HepG2 (cell line): Measurements from ENCODE around the gene SVBP. TPM values are rescaled to one million over a fixed set of nuclear protein-coding genes. Genes with fewer than 3 reads are reported as not detected.

ENCODE experiments used
- ATAC-seq: fragments of 200-7000 bp; cut with Tn5 transposase; 3 replicates; pipeline ENCODE4 v1.9.1; 2020; ENCODE audit warnings: mild to moderate bottlenecking, moderate library complexity
- BruUV-seq: library from RNA; stranded (reverse); fragments of 400-500 nt; replicated peaks from 2 replicates; lab custom pipeline; 2021; lab: Mats Ljungman, UMichigan
- CTCF ChIA-PET: fragments of 300-600 bp; formaldehyde crosslinking; extraction: SDS; loops from one replicate; lab custom pipeline; 2021; ENCODE audit warnings: low total read pairs, inconsistent platforms, low intra/inter-chr PET ratio; lab: Yijun Ruan, JAX
- POLR2A ChIA-PET: fragments of 350-600 bp; sonication (Branson Sonifier 250); formaldehyde crosslinking; loops from one replicate; lab custom pipeline; 2020; ENCODE audit warnings: antibody characterized with exemption, inconsistent platforms; lab: Yijun Ruan, JAX
- DNase-seq: peaks from one replicate; pipeline ENCODE4 v3.0.0-alpha.2; 2015; ENCODE audit warnings: low spot score
- FAIRE-seq: peaks from 3 replicates; lab custom pipeline; 2011; peaks lifted over from hg19 to GRCh38; lab: Jason Lieb, UNC
- H2AFZ ChIP-seq: one replicate; pipeline ENCODE4 v1.6.1; 2011; ENCODE audit warnings: low read length, inconsistent platforms
- H3K27ac ChIP-seq: fragments of 300-600 bp; 3 replicates; pipeline ENCODE4 v1.8.0; 2011; ENCODE audit warnings: mixed run types, mild to moderate bottlenecking, mixed read lengths, low read length, inconsistent platforms; ENCODE audit not compliant: insufficient read depth; ENCODE audit errors: extremely low read length
- H3K27me3 ChIP-seq, 2 experiments: fragments of 200-600 bp in 1 of 2; 2 replicates in 1 of 2; 3 replicates in 1 of 2; pipeline versions ENCODE4 v1.6.0 to v1.8.0; 2011; ENCODE audit warnings: low read length in 2 of 2, mild to moderate bottlenecking in 2 of 2, moderate library complexity in 2 of 2, inconsistent platforms in 1 of 2; ENCODE audit not compliant: insufficient read depth in 2 of 2, control insufficient read depth in 1 of 2
- H3K36me3 ChIP-seq, 2 experiments: fragments of 200-600 bp in 1 of 2; replicated peaks in 1 of 2; 2 replicates in 1 of 2; 3 replicates in 1 of 2; pipeline versions ENCODE4 v1.5.1 to v1.8.0; 2011; ENCODE audit warnings: low read length in 2 of 2, inconsistent platforms in 1 of 2; ENCODE audit not compliant: insufficient read depth in 2 of 2, control insufficient read depth in 1 of 2
- H3K4me1 ChIP-seq: 2 replicates; pipeline ENCODE4 v1.5.1; 2012; ENCODE audit warnings: low read length, inconsistent platforms; ENCODE audit not compliant: insufficient read depth
- H3K4me2 ChIP-seq: 2 replicates; pipeline ENCODE4 v1.6.0; 2011; ENCODE audit warnings: low read depth, low read length, inconsistent platforms
- H3K4me3 ChIP-seq, 3 experiments: fragments of 200-600 bp in 1 of 3; sonication (generic), shearing (Covaris generic) in 1 of 3; replicated peaks in 1 of 3; 2 replicates each; pipeline ENCODE4 v1.5.1; 2011 to 2016; ENCODE audit warnings: low read length in 3 of 3, inconsistent platforms in 2 of 3, low read depth in 2 of 3, mild to moderate bottlenecking in 2 of 3, control low read depth in 1 of 3, mixed read lengths in 1 of 3; ENCODE audit not compliant: insufficient read depth in 1 of 3
- H3K79me2 ChIP-seq: one replicate; pipeline ENCODE4 v1.6.1; 2011; ENCODE audit warnings: low read length, inconsistent platforms; ENCODE audit not compliant: insufficient read depth
- H3K9ac ChIP-seq: 2 replicates; pipeline ENCODE4 v1.6.0; 2011; ENCODE audit warnings: mild to moderate bottlenecking, low read depth, low read length, inconsistent platforms; ENCODE audit not compliant: insufficient read depth
- H3K9me3 ChIP-seq: 2 replicates; pipeline ENCODE4 v1.5.1; 2012; ENCODE audit warnings: mild to moderate bottlenecking, low read length
- H4K20me1 ChIP-seq: 2 replicates; pipeline ENCODE4 v1.6.0; 2011; ENCODE audit warnings: inconsistent platforms, mild to moderate bottlenecking, low read length, moderate library complexity; ENCODE audit not compliant: insufficient read depth
- AGO1 ChIP-seq: fragments of 200-400 bp; formaldehyde crosslinking; IDR thresholded peaks from 2 replicates; pipeline ENCODE4 v1.6.1; 2017; ENCODE audit warnings: mild to moderate bottlenecking, low read depth, low read length, moderate library complexity; ENCODE audit not compliant: poor library complexity, severe bottlenecking
- HNRNPH1 ChIP-seq: fragments of 200-400 bp; formaldehyde crosslinking; optimal IDR thresholded peaks from 2 replicates; pipeline ENCODE3; 2017; ENCODE audit warnings: mild to moderate bottlenecking, low read depth, low read length
- KLF9 ChIP-seq: IDR thresholded peaks from 2 replicates; pipeline ENCODE4 v1.6.1; 2016; ENCODE audit warnings: low read depth
- RFXAP ChIP-seq: sonication (generic); formaldehyde crosslinking; IDR thresholded peaks from 2 replicates; pipeline ENCODE4 v1.4.0; 2020; ENCODE audit warnings: missing genetic modification reagents, borderline replicate concordance
- ZFP36L2 ChIP-seq: sonication (generic); formaldehyde crosslinking; IDR thresholded peaks from 2 replicates; pipeline ENCODE4 v1.4.0; 2020; ENCODE audit warnings: missing genetic modification reagents
- ZNF121 ChIP-seq: sonication (generic); formaldehyde crosslinking; IDR thresholded peaks from 2 replicates; pipeline ENCODE4 v1.5.0; 2020; ENCODE audit warnings: mild to moderate bottlenecking, missing genetic modification reagents
- ZNF451 ChIP-seq: sonication (generic); formaldehyde crosslinking; IDR thresholded peaks from 2 replicates; pipeline ENCODE4 v1.5.0; 2020; ENCODE audit warnings: mild to moderate bottlenecking, missing genetic modification reagents
- ZNF616 ChIP-seq: sonication (generic); formaldehyde crosslinking; IDR thresholded peaks from 2 replicates; pipeline ENCODE4 v1.5.0; 2020; ENCODE audit warnings: low read depth, mild to moderate bottlenecking, missing genetic modification reagents
- WGBS: methylation state at CpG from one replicate; pipeline ENCODE4 v1.1.6; 2017; ENCODE audit warnings: low lambda C conversion rate; 5-methylcytosine and 5-hydroxymethylcytosine counted together
- in situ Hi-C: cut with HindIII; loops from 2 replicates; pipeline ENCODE4 v1.10.0; 2017; ENCODE audit warnings: low pct_unique_long_range_greater_than_20kb; ENCODE audit not compliant: extremely low pct_ligation_motif_present
- intact Hi-C: fragments of 100-400 bp; cut with micrococcal nuclease; formaldehyde crosslinking; loops from one replicate; pipeline ENCODE4 v1.10.0; 2022; ENCODE audit not compliant: unreplicated experiment
- polyA plus RNA-seq, 8 experiments: library from polyadenylated mRNA; depleted of rRNA in 3 of 8; stranded (reverse) in 7 of 8; unstranded in 1 of 8; fragments of >200 nt; fragmentation: Illumina TruSeq in 4 of 8; extraction: Trizol in 4 of 8; gene quantifications; 2 replicates each; pipeline versions ENCODE4 v1.2.1 to v1.2.3, GENCODE V29; 2011 to 2016; ENCODE audit warnings: low read depth in 4 of 8, missing spikeins in 1 of 8, mixed read lengths in 1 of 8; ENCODE audit not compliant: insufficient read depth in 1 of 8
- total RNA-seq, 5 experiments: library from RNA; depleted of rRNA; stranded (reverse); fragments of >200 nt; fragmentation: Illumina TruSeq; extraction: Trizol; gene quantifications; 2 replicates each; pipeline ENCODE4 v1.2.3, GENCODE V29; 2016; ENCODE audit warnings: low read depth in 1 of 5
- TF ChIP-seq, protein P1 (sequence below): sonication (generic); formaldehyde crosslinking; IDR thresholded peaks from 2 replicates; pipeline ENCODE4 v1.4.0; 2020; ENCODE audit warnings: mild to moderate bottlenecking, missing genetic modification reagents, borderline replicate concordance
- TF ChIP-seq, protein P2 (sequence below): sonication (generic); formaldehyde crosslinking; conservative IDR thresholded peaks from 2 replicates; pipeline ENCODE4 v1.8.0; 2022; ENCODE audit warnings: mild to moderate bottlenecking, moderate library complexity, missing genetic modification reagents
- TF ChIP-seq, protein P3 (sequence below): sonication (generic); formaldehyde crosslinking; IDR thresholded peaks from 2 replicates; pipeline ENCODE4 v1.5.0; 2020; ENCODE audit warnings: missing genetic modification reagents

The SVBP gene
- total and polyA plus RNA-seq, 2 of the 13 experiments (the other 11 are each of a cell fraction or from before 2014, with no cell fraction given): 28.8 to 48.2 TPM

DNA sequence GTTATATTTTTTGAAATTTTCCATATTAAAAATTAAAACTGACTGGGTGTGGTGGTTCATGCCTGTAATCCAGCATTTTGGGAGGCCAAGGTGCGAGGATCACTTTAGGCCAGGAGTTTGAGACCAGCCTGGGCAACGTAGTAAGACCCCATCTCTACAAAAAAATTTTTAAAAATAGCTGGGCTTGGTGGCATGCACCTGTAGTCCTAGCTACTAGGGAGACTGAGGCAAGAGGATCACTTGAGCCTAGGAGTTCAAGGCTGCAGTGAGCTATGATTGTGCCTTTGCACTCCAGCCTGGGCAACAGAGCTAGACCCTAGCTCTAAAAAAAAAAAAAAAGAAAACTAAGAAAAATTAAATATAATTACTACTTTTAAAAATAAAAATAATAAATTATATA, 4.5 kb upstream of the SVBP start:
- CTCF ChIA-PET: no interaction called here
- 95% methylated on average over 2 of the region's 2 CpGs for WGBS

DNA sequence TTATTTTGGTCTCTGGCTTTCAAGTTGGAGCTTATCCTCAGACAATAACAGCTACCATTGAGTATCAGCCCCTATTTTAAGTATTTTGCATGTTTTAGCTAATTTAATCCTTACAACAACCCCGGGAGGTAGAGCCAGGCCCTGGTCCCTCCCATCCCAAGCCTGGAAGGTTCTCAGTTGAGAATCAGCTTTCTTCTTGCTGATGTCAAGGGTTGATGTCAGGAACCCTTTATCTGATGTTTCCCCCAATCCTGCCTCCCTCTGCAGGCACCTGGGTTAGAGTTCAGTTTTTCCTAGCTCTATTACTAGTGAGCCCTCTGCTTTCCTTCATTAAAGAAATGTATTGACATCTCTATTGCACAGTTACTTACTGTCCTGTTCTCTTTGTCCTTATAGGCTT, 3.6 kb upstream of the SVBP start:
- H3K4me2 ChIP-seq: no peak overlapping the region
- peaks cover 43% of the 10 kb centered on the region for H3K4me1 ChIP-seq
- in situ Hi-C loops: no loop called here
- WGBS: 43% methylated on average over 1 of the region's 1 CpG
- BruUV-seq: no TSS peak
- no peak for ATAC-seq
- H3K36me3 ChIP-seq: no peaks in the 10 kb centered on the region
- DNase-seq: no peak
- H3K9me3 ChIP-seq: no peaks in the 10 kb centered on the region
- H4K20me1 ChIP-seq: no peaks in the 10 kb centered on the region
- no peak overlapping the region for H3K9ac ChIP-seq
- ChIA-PET POLR2A (interaction anchor here (1.0 to 1.4 kb wide), 3 partner anchors 9 to 54 kb away, joined by 3 to 5 read pairs (median 4); partner anchors contain the start of genes C1orf50, P3H1 and ZNF691), CTCF (no interaction called here)
- intact Hi-C loops: no loop called here
- TF ChIP-seq, protein P1, sequence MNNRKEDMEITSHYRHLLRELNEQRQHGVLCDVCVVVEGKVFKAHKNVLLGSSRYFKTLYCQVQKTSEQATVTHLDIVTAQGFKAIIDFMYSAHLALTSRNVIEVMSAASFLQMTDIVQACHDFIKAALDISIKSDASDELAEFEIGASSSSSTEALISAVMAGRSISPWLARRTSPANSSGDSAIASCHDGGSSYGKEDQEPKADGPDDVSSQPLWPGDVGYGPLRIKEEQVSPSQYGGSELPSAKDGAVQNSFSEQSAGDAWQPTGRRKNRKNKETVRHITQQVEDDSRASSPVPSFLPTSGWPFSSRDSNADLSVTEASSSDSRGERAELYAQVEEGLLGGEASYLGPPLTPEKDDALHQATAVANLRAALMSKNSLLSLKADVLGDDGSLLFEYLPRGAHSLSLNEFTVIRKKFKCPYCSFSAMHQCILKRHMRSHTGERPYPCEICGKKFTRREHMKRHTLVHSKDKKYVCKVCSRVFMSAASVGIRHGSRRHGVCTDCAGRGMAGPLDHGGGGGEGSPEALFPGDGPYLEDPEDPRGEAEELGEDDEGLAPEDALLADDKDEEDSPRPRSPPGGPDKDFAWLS (CRISPR knock-in tag): no peak
- TF ChIP-seq RFXAP (CRISPR knock-in tag): no peak
- TF ChIP-seq HNRNPH1: no peak
- TF ChIP-seq ZNF451 (CRISPR knock-in tag): no peak
- TF ChIP-seq AGO1: no peak
- no peak for TF ChIP-seq ZNF616 (CRISPR knock-in tag)
- TF ChIP-seq, protein P2, sequence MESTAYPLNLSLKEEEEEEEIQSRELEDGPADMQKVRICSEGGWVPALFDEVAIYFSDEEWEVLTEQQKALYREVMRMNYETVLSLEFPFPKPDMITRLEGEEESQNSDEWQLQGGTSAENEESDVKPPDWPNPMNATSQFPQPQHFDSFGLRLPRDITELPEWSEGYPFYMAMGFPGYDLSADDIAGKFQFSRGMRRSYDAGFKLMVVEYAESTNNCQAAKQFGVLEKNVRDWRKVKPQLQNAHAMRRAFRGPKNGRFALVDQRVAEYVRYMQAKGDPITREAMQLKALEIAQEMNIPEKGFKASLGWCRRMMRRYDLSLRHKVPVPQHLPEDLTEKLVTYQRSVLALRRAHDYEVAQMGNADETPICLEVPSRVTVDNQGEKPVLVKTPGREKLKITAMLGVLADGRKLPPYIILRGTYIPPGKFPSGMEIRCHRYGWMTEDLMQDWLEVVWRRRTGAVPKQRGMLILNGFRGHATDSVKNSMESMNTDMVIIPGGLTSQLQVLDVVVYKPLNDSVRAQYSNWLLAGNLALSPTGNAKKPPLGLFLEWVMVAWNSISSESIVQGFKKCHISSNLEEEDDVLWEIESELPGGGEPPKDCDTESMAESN: no peak
- TF ChIP-seq, protein P3, sequence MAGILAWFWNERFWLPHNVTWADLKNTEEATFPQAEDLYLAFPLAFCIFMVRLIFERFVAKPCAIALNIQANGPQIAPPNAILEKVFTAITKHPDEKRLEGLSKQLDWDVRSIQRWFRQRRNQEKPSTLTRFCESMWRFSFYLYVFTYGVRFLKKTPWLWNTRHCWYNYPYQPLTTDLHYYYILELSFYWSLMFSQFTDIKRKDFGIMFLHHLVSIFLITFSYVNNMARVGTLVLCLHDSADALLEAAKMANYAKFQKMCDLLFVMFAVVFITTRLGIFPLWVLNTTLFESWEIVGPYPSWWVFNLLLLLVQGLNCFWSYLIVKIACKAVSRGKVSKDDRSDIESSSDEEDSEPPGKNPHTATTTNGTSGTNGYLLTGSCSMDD (CRISPR knock-in tag): no peak
- no peak for TF ChIP-seq ZFP36L2 (CRISPR knock-in tag)
- TF ChIP-seq KLF9 (CRISPR knock-in tag): no peak
- no peak overlapping the region for H3K27ac ChIP-seq
- FAIRE-seq: peak; percentile 32
- peaks cover 7% of the 10 kb centered on the region for H3K79me2 ChIP-seq
- no peak overlapping the region for H3K4me3 ChIP-seq
- H3K27me3 ChIP-seq: no peaks in the 10 kb centered on the region; a peak in 1 of 5 replicates
- H2AFZ ChIP-seq: no peak overlapping the region

More for the DNA sequence above, 4.5 kb upstream of the SVBP start:
- Histone ChIP-seq H3K36me3 (no peaks in the 10 kb centered on the region), H3K4me1 (peaks cover 38% of the 10 kb centered on the region), H3K27ac (no peak overlapping the region), H3K79me2 (no peaks in the 10 kb centered on the region), H3K4me2 (no peak overlapping the region), H3K9me3 (no peaks in the 10 kb centered on the region), H3K4me3 (no peak overlapping the region), H3K9ac (no peak overlapping the region), H4K20me1 (no peaks in the 10 kb centered on the region), H3K27me3 (no peaks in the 10 kb centered on the region; a peak in 1 of 5 replicates), H2AFZ (no peak overlapping the region)
- in situ Hi-C loops (no loop called here), intact Hi-C loops (no loop called here)
- TF ChIP-seq ZNF451 (CRISPR knock-in tag) (no peak), ZNF121 (CRISPR knock-in tag) (peak; percentile 43)
- ATAC-seq: no peak
- FAIRE-seq: no peak
- no TSS peak for BruUV-seq
- POLR2A ChIA-PET: interaction anchor here (1.7 kb wide), 1 partner anchor 25 kb away, joined by 8 read pairs; the partner anchor contains the start of gene ZNF691
- DNase-seq: no peak
